Progenitor cell of endocrine pancreas (in vitro differentiated cells): ENCODE results near the gene MRPL19. TPM values are rescaled to one million over a fixed set of nuclear protein-coding genes. Genes with fewer than 3 reads are reported as not detected.

ENCODE experiments used
- DNase-seq: peaks from one replicate; pipeline ENCODE4 v3.0.0; 2021; ENCODE audit warnings: low spot score; ENCODE audit not compliant: unreplicated experiment
- H3K27ac Mint-ChIP-seq: 2 replicates; pipeline ENCODE4 v1.8.0; 2021; ENCODE audit warnings: mild to moderate bottlenecking, moderate library complexity, mixed read lengths
- H3K27me3 Mint-ChIP-seq: 2 replicates; pipeline ENCODE4 v1.8.0; 2021; ENCODE audit warnings: mixed read lengths
- H3K36me3 Mint-ChIP-seq: 2 replicates; pipeline ENCODE4 v1.8.0; 2022; ENCODE audit warnings: mixed read lengths; ENCODE audit not compliant: insufficient read depth
- H3K4me1 Mint-ChIP-seq: 2 replicates; pipeline ENCODE4 v1.8.0; 2021; ENCODE audit warnings: low read depth, mixed read lengths
- H3K4me3 Mint-ChIP-seq: 2 replicates; pipeline ENCODE4 v1.8.0; 2021; ENCODE audit warnings: low read depth, mild to moderate bottlenecking, moderate library complexity, mixed read lengths
- H3K9me3 Mint-ChIP-seq: 2 replicates; pipeline ENCODE4 v1.8.0; 2021; ENCODE audit warnings: low read depth, mixed read lengths
- total RNA-seq: library from RNA; stranded (reverse); gene quantifications from 2 replicates; pipeline ENCODE4 v1.2.1, GENCODE V29; 2021
- TF ChIP-seq, protein P1 (sequence below): fragments of 200-600 bp; sonication (generic); IDR thresholded peaks from one replicate; pipeline ENCODE4 v1.5.0; 2021; ENCODE audit warnings: antibody characterized with exemption, mild to moderate bottlenecking; ENCODE audit not compliant: unreplicated experiment

The MRPL19 gene
- total RNA-seq, 1 donor from 2014 or later, result 73.1 TPM

DNA sequence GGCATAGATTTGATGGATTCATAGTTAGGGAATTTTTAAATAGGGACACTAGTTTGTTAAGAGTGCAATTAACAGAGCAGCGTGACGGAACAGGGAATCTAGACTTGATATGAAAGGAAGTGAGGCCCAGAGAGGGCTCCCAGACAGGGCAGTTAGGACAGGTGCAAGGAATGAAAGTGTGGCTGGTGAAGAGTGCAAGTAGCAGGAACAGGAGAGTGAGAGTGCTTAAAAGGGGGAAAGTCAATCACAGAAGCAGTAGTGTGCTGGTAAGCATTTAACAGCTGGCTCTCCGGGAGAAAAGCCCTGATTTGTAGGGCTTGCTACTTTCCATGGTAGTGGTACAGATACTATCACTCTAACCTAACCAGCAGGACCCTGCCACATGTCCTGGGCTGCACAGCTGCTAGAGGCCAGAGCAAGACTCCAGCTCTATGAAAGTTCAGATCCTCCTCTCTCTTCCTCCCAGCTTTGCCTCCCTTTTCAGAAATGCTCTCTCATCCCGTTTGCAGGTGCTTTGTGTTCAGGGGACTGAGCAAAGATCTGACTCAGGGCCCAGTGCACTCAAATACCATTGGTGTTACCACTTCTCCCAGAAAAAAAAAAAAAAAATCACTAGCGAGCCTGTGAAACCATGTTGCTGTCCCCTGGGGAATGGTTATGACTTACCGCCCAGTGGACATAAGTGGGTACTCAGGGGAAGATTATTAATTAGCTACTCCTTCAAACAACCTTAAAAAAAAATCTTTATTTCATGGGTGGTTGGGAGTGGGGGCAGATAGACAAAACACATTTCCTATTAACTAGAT, 82.2 kb downstream of the MRPL19 start:
- TF ChIP-seq, protein P1, sequence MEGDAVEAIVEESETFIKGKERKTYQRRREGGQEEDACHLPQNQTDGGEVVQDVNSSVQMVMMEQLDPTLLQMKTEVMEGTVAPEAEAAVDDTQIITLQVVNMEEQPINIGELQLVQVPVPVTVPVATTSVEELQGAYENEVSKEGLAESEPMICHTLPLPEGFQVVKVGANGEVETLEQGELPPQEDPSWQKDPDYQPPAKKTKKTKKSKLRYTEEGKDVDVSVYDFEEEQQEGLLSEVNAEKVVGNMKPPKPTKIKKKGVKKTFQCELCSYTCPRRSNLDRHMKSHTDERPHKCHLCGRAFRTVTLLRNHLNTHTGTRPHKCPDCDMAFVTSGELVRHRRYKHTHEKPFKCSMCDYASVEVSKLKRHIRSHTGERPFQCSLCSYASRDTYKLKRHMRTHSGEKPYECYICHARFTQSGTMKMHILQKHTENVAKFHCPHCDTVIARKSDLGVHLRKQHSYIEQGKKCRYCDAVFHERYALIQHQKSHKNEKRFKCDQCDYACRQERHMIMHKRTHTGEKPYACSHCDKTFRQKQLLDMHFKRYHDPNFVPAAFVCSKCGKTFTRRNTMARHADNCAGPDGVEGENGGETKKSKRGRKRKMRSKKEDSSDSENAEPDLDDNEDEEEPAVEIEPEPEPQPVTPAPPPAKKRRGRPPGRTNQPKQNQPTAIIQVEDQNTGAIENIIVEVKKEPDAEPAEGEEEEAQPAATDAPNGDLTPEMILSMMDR, result no peak
- Mint-ChIP-seq H3K27ac (no peak overlapping the region), H3K4me1 (peaks cover 2% of the 10 kb centered on the region), H3K36me3 (no peaks in the 10 kb centered on the region), H3K27me3 (peaks cover 3% of the 10 kb centered on the region), H3K9me3 (no peaks in the 10 kb centered on the region), H3K4me3 (no peak overlapping the region)
- DNase-seq, result no peak

DNA sequence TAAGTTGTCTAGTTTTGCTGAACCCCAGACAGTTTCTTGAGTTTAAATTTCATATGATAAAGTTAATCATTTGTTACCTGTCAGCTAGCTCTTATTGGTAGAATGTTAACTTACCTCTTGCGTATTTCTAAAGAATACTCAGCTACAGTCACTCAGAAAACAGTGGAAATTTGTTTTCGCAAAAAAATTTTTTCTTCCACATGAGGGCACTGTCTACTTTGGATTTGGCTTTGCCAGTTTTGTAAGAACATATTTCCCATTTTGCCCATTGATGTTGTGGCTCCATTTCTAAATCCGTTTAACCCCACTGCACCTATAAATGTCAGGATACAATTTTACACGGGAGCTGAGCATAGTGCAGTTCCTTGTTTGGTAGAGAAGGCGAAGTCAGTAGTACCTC, 83.3 kb downstream of the MRPL19 start:
- no peak overlapping the region for H3K4me3 Mint-ChIP-seq
- TF ChIP-seq, protein P1, result peak; percentile 50
- H3K36me3 Mint-ChIP-seq, result no peaks in the 10 kb centered on the region
- H3K9me3 Mint-ChIP-seq, result peaks cover 3% of the 10 kb centered on the region
- no peak overlapping the region for H3K27ac Mint-ChIP-seq
- H3K4me1 Mint-ChIP-seq, result peaks cover 2% of the 10 kb centered on the region
- peaks cover 3% of the 10 kb centered on the region for H3K27me3 Mint-ChIP-seq
- no peak for DNase-seq

DNA sequence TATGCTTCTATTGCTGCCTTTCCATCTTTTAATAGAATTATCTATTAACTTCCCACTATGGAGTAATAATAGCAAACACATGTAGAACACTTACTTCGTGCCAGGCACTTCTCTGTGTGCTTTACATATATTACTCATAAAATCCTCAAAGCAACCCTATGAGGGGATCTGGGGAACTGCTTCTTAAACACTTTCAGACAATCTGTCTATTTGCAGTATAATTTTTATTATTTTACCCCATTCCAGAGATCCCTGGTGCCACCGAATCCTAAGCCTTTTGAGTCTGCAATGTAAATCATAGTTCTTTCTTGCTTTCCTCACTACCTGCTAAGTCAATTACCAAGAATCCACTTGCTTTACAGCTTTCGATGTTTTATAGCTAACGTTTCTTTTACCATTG, 89.7 kb downstream of the MRPL19 start:
- no peaks in the 10 kb centered on the region for H3K36me3 Mint-ChIP-seq
- TF ChIP-seq, protein P1, result no peak
- H3K27me3 Mint-ChIP-seq, result no peaks in the 10 kb centered on the region
- no peak for DNase-seq
- H3K9me3 Mint-ChIP-seq, result peaks cover 8% of the 10 kb centered on the region
- H3K4me1 Mint-ChIP-seq, result no peaks in the 10 kb centered on the region
- H3K4me3 Mint-ChIP-seq, result no peak overlapping the region
- H3K27ac Mint-ChIP-seq, result no peak overlapping the region

DNA sequence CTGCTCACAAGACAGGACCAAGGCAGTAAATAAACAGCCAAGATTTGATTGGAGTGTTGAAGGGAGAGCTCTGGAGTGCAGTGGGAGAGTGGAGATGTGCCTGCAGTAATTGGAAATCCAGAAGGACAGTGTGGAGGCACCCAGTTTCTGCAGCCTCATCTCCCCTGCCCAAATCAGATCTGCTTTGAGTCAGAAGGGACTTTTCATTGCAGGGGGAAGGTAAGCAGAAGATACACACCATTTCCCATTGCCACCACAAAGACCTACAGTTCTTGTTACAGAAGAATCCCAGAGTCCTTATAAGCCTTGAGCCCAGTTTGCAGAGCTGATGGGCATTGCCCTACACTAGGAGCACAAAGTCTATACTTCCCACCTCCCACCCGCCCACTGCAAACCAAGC, 91.4 kb downstream of the MRPL19 start:
- H3K27me3 Mint-ChIP-seq, result no peaks in the 10 kb centered on the region
- no peak overlapping the region for H3K4me3 Mint-ChIP-seq
- no peak for DNase-seq
- H3K4me1 Mint-ChIP-seq, result no peaks in the 10 kb centered on the region
- H3K9me3 Mint-ChIP-seq, result peaks cover 12% of the 10 kb centered on the region
- TF ChIP-seq, protein P1, result no peak
- H3K36me3 Mint-ChIP-seq, result no peaks in the 10 kb centered on the region
- H3K27ac Mint-ChIP-seq, result no peak overlapping the region

Other genes with a start within 250 kb of the MRPL19 start
- gene EVA1A, start 85.8 kb upstream of the MRPL19 start, total RNA-seq, result 10.9 and 11.5 TPM in 2 replicates
- gene GCFC2, start 64.1 kb downstream of the MRPL19 start, total RNA-seq, result 27.8 and 34.9 TPM in 2 replicates